HepG2 (cell line): ENCODE measurements around the gene TMEM170B. TPM values are rescaled to one million over a fixed set of nuclear protein-coding genes. Genes with fewer than 3 reads are reported as not detected.

Experiments used
- AKAP8 ChIP-seq: sonication (generic); formaldehyde crosslinking; IDR thresholded peaks from 2 replicates; pipeline ENCODE4 v1.5.1; 2020; ENCODE audit warnings: mild to moderate bottlenecking, missing genetic modification reagents
- ARHGAP35 ChIP-seq: sonication (generic); formaldehyde crosslinking; IDR thresholded peaks from 2 replicates; pipeline ENCODE4 v1.9.0; 2022; ENCODE audit warnings: mild to moderate bottlenecking, inconsistent platforms, moderate library complexity, missing genetic modification reagents, borderline replicate concordance
- ATF1 ChIP-seq: IDR thresholded peaks from 2 replicates; pipeline ENCODE4 v1.6.1; 2016; ENCODE audit warnings: mild to moderate bottlenecking, control low read depth
- DDIT3 ChIP-seq: sonication (generic); formaldehyde crosslinking; IDR thresholded peaks from 2 replicates; pipeline ENCODE4 v1.4.0; 2020; ENCODE audit warnings: mild to moderate bottlenecking, missing genetic modification reagents
- SCMH1 ChIP-seq: sonication (generic); formaldehyde crosslinking; IDR thresholded peaks from 2 replicates; pipeline ENCODE4 v1.9.0; 2021; ENCODE audit warnings: missing genetic modification reagents, mild to moderate bottlenecking, borderline replicate concordance
- TCF12 ChIP-seq, 2 experiments: fragments of 450-650 bp in 1 of 2; sonication (generic) in 1 of 2; formaldehyde crosslinking in 1 of 2; IDR thresholded peaks; 2 replicates each; pipeline versions ENCODE4 v1.6.1 to v1.8.0; 2017 to 2022; ENCODE audit warnings: antibody characterized with exemption in 1 of 2, mild to moderate bottlenecking in 1 of 2, missing genetic modification reagents in 1 of 2, moderate library complexity in 1 of 2
- ZBTB3 ChIP-seq: sonication (generic); formaldehyde crosslinking; IDR thresholded peaks from 2 replicates; pipeline ENCODE4 v1.4.0; 2020; ENCODE audit warnings: low read depth, mild to moderate bottlenecking, moderate library complexity, missing genetic modification reagents, borderline replicate concordance
- ZBTB34 ChIP-seq: sonication (generic); formaldehyde crosslinking; IDR thresholded peaks from 2 replicates; pipeline ENCODE4 v1.8.0; 2022; ENCODE audit warnings: mild to moderate bottlenecking, missing genetic modification reagents
- ZBTB40 ChIP-seq, 2 experiments: fragments of 450-650 bp in 1 of 2; sonication (generic) in 1 of 2; formaldehyde crosslinking in 1 of 2; IDR thresholded peaks; 2 replicates each; pipeline versions ENCODE4 v1.6.1 to v1.8.0; 2016 to 2022; ENCODE audit warnings: antibody characterized with exemption in 1 of 2, mild to moderate bottlenecking in 1 of 2, missing genetic modification reagents in 1 of 2
- ZNF274 ChIP-seq: sonication (generic); formaldehyde crosslinking; IDR thresholded peaks from 2 replicates; pipeline ENCODE4 v1.5.1; 2020; ENCODE audit warnings: mild to moderate bottlenecking, missing genetic modification reagents
- ZNF501 ChIP-seq: sonication (generic); formaldehyde crosslinking; IDR thresholded peaks from 2 replicates; pipeline ENCODE4 v1.5.1; 2020; ENCODE audit warnings: mild to moderate bottlenecking, moderate library complexity, missing genetic modification reagents
- ZNF550 ChIP-seq: sonication (generic); formaldehyde crosslinking; IDR thresholded peaks from 2 replicates; pipeline ENCODE4 v1.4.0; 2020; ENCODE audit warnings: mild to moderate bottlenecking, missing genetic modification reagents, borderline replicate concordance
- ZNF563 ChIP-seq: sonication (generic); formaldehyde crosslinking; IDR thresholded peaks from 2 replicates; pipeline ENCODE4 v1.8.0; 2022; ENCODE audit warnings: mild to moderate bottlenecking, moderate library complexity, missing genetic modification reagents
- ZNF704 ChIP-seq: sonication (generic); formaldehyde crosslinking; IDR thresholded peaks from 2 replicates; pipeline ENCODE4 v1.8.1; 2023; ENCODE audit warnings: mild to moderate bottlenecking, inconsistent platforms, moderate library complexity, missing genetic modification reagents, borderline replicate concordance
- ZNF740 ChIP-seq: sonication (generic); formaldehyde crosslinking; IDR thresholded peaks from 2 replicates; pipeline ENCODE4 v1.4.0; 2020; ENCODE audit warnings: missing genetic modification reagents
- ZSCAN22 ChIP-seq: sonication (generic); formaldehyde crosslinking; IDR thresholded peaks from 2 replicates; pipeline ENCODE4 v1.4.0; 2020; ENCODE audit warnings: mild to moderate bottlenecking, missing genetic modification reagents
- polyA plus RNA-seq, 8 experiments: library from polyadenylated mRNA; depleted of rRNA in 3 of 8; stranded (reverse) in 7 of 8; unstranded in 1 of 8; fragments of >200 nt; fragmentation: Illumina TruSeq in 4 of 8; extraction: Trizol in 4 of 8; gene quantifications; 2 replicates each; pipeline versions ENCODE4 v1.2.1 to v1.2.3, GENCODE V29; 2011 to 2016; ENCODE audit warnings: low read depth in 4 of 8, missing spikeins in 1 of 8, mixed read lengths in 1 of 8; ENCODE audit not compliant: insufficient read depth in 1 of 8
- total RNA-seq, 5 experiments: library from RNA; depleted of rRNA; stranded (reverse); fragments of >200 nt; fragmentation: Illumina TruSeq; extraction: Trizol; gene quantifications; 2 replicates each; pipeline ENCODE4 v1.2.3, GENCODE V29; 2016; ENCODE audit warnings: low read depth in 1 of 5

Gene TMEM170B
- total and polyA plus RNA-seq, 2 of the 13 experiments (the other 11 are each of a cell fraction or from before 2014, with no cell fraction given): 3.3 to 9.4 TPM

- TF ChIP-seq ZNF501 (no peak), TCF12 (IDR thresholded peaks at IDR 0.05) (no peak), TCF12 (CRISPR knock-in tag; IDR thresholded peaks at IDR 0.05) (no peak), SCMH1 (CRISPR knock-in tag) (no peak), ZNF740 (CRISPR knock-in tag) (no peak), ZBTB3 (CRISPR knock-in tag) (no peak), ZBTB40 (IDR thresholded peaks at IDR 0.05) (no peak), ZBTB40 (CRISPR knock-in tag; IDR thresholded peaks at IDR 0.05) (no peak), DDIT3 (CRISPR knock-in tag) (no peak), ZNF550 (CRISPR knock-in tag) (no peak), ATF1 (CRISPR knock-in tag) (no peak), ZNF563 (CRISPR knock-in tag) (no peak), ZNF274 (CRISPR knock-in tag) (no peak; the same call in 1 of the 2 replicates), ZBTB34 (CRISPR knock-in tag) (no peak), ARHGAP35 (CRISPR knock-in tag) (no peak), AKAP8 (CRISPR knock-in tag) (no peak), ZNF704 (CRISPR knock-in tag) (no peak), ZSCAN22 (no peak)
These were observed 38.0 kb downstream of the TMEM170B start (continued) for GRCh38 chr6:11575408-11576033.
